NCI-H524 treated with DMSO at 0.1 percent for 48 hours (cell line): ENCODE data around the gene MKS1.
A peak's percentile ranks its signal among the peaks of the same experiment; 100 is the strongest.

Source experiments
- DNase-seq: peaks from one replicate; lab custom pipeline; 2025; lab: John Stamatoyannopoulos, UW

MKS1 gene

DNA sequence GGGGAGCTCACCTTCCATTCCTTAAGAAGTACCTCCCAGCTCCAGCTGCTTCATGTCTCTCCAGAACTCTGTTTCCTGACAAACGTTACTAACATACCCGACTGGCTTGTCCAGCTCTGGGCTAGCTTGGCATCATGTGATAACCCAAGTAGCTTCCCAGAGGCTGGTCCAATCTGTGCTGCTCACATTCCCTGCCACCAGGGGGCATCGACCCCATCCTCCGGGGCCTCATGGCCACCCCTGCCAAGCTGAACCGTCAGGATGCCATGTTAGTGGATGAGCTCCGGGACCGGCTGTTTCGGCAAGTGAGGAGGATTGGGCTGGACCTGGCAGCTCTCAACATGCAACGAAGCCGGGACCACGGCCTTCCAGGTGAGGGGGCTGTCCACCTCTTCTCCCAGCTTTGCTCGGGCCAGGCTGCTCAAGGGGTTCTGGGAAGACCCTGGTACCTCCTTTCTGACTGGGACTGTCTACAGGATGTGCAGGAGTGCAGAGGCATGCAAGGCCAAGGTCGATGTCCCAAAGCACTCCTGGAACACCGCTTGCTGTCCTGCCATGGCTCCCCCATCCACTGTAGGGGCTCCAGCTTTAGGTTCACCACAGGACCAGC, 18.9 kb downstream of the MKS1 start:
- DNase-seq, result peak; percentile 27

DNA sequence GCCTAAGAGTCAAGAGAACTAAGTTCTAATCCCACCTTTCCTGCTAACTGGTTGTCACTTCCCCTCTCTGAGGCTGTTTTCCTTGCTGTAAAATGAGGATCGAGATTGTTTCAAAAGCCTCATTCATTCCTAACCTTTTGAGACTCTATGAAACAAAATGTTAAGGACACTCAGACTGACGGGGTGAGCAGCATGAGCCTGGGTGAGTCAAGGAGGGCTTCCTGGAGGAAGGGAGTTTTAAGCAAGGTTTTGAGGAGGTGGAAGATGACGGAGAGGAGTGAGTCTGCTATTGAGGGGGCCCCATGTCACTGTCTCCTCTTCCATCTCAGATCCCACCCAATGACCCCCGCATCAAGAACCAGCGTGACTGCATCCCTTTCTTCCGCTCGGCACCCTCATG, 22.4 kb downstream of the MKS1 start:
- no peak for DNase-seq

DNA sequence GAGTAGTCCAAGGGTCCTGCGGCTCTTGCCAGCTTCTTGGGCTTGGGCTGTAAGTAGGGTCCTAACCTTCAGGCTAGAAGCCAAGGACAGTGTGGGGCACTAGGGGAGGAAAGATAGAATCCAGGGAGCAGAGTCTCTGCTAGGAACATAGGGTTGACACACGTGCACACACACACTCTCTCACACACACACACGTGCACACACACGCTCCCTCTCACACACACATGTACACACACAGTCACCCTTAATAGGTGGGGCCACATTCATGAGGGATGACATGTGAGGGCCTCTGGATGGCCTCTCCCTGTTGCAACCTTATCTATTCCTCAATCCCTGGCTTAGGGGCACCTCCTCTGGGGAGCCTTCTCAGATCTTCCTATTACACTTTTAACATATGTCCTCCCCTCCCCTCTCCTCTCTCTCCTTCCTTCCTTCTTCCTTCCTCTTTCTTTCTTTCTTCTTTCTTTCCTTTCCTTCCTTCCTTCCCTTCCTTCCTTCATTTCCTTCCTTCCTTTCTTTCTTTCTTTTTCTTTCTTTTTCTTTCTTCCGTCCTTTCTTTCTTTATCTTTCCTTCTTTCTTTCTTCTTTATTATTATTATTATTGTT, 23.4 kb downstream of the MKS1 start:
- no peak for DNase-seq

DNA sequence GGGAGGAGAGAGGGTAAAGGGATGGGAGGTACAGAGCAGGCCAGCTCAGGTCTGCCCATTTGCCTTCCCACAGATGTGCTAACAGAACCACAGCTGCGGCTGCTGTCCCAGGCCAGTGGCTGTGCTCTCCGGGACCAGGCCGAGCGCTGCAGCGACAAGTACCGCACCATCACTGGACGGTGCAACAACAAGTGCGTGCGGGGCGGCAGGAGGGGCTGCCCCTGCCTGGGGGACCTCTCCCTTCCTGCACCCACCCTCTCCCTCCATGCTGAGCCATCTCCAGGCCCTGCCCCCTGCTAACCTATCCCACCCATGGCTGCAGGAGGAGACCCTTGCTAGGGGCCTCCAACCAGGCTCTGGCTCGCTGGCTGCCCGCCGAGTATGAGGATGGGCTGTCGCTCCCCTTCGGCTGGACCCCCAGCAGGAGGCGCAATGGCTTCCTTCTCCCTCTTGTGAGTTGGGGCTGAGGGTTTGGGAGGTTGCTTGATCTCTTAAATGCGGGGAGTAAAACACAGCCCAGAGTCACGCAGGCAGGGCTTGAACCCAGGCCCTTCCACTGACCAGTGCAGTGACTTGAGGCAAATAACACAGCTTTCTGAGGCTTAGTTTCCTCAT, 25.3 kb downstream of the MKS1 start:
- DNase-seq, result no peak

DNA sequence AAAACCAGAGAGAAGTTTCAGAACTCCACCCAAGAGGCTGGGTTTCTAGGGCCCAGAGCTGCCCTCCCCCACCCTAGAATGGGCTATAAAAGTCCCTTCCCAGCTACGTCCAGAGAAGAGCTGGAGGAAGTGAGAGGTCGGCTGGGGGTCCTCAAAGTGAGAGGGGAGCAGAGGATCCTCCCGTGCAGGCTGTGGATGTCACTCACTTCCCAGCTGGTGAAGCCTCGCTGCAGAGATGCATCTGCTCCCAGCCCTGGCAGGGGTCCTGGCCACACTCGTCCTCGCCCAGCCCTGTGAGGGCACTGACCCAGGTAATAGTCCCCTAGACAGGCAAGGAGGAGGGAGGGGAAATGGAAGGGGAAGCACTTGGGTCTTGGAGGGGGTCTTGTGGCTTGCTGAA, 26.4 kb downstream of the MKS1 start, which contains the start of gene EPX:
EPX (plus strand) TSS at position 115 of the 400 bp plus-strand sequence; CDS start at position 236, 121 bp downstream.
- no peak for DNase-seq

DNA sequence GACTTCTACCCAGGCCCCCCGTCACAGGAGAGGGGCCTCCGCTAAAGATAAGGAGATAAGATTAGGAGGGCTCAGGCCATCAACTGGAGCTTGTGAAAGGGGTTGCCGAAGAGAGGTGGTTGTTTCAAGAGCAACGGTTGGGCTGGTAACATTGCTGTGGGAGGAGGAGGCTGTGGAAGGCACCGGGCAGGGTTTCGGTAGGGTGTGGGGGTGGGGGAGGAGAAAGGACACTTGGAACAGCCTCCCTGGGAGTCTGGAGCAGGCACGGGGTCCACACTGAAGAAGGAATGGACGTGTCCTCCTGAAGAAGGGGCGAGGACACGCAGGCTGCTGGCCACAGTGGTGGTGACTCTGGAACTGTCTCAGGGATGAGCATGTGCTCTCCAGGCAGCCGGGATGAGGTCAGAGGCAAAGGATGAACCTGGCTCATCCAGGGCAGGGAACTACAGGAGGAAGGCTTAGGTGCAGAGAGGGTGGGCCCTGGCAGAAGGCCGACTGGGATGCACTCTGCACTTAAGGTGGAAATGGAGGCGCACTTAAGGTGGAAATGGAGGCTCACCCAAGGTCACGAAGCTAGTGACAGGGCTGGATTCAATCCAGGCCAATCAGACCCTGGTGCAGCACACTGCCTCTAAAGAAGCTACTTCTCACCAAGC, 27.7 kb downstream of the MKS1 start:
- no peak for DNase-seq

DNA sequence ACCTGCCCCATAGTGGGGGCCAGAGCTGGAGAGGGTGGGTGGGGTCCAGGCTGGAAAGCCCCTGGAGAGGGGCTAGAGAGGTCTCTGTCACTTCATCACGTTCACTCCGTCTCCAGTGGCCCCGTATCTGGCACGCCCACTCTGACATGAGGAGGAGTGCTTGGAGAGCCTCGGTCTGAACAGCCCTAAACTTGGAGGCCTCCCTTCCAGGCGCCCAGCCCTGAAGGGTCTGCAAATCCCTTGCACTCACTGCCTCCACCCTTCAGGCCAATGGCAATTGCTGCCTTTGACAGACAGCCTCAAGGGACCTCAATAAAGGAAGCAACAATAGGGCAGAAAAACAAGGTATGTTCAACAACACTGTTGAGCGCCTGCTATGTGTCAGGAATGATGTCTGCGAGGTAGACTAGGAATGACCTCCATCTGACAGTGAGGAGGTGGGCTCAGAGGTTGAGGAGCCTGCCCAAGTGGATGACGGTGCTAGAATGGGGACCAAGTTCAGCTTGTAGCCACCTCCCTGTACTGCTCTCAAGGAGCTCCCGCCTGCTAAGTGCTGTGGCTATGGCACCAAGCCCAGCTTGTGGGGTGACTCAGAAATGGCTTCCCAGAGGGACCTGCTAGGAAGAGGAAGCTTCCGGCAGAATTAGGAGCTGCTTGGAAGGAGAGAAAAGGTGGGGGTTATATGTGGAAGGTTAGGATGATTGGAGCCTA, 29.5 kb downstream of the MKS1 start:
- DNase-seq, result no peak

DNA sequence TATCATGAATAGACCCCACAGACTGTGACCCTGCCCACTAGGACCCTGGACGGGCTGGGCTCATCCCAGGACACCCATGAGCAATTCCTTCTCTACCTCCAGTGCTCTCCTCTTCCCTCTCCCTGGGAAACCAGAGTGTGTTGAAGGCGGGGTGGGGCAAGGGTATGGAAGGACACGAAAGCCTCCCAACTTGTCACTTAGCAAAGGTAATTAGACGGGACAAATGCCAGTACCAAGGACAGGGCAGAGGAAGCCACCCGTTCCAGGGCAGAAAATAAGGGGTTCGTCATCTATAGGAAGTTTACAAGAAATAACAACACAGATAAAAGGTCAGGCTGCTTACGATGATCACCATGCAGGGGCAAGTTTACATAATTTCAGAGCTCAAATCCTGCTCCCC, 31.4 kb downstream of the MKS1 start:
- no peak for DNase-seq

DNA sequence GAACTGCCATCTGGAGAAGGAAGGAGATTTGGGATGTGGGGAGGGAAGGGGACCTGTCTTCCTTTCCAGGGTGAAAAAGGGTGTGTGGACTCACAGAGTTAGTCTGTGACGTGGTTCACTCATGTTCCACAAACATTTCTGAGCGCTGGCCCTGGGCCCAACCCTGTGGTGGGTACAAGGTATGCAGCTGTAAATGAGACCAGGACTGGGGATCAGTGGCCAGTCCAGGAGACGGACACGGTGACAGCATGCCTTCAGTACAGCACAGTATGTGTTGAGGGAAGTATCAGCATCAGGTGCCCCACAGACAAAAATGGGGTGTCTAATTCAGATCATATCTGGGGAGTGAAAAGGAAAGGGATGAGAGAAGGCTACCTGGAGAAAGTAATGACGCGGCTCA, 32.0 kb downstream of the MKS1 start:
- DNase-seq, result no peak

DNA sequence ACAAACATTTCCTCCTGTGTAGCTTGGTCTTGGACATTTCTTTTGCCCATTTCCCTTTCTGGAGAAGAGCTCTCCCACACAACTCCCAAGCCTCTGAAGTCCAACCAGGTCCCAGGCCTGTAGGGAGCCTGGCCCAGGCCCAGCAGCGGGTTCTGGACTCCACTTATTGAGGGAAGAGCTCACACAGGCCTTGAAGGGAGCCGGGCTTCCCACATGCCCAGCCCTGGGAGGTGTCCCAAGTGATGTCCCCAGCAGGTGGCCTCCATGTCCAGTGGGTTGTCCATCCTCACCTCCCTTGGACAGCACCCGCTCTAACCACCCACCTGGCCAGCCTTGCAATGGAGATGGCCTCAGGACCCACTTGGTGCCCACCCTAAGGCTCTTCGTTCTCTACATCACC, 32.5 kb downstream of the MKS1 start:
- no peak for DNase-seq

DNA sequence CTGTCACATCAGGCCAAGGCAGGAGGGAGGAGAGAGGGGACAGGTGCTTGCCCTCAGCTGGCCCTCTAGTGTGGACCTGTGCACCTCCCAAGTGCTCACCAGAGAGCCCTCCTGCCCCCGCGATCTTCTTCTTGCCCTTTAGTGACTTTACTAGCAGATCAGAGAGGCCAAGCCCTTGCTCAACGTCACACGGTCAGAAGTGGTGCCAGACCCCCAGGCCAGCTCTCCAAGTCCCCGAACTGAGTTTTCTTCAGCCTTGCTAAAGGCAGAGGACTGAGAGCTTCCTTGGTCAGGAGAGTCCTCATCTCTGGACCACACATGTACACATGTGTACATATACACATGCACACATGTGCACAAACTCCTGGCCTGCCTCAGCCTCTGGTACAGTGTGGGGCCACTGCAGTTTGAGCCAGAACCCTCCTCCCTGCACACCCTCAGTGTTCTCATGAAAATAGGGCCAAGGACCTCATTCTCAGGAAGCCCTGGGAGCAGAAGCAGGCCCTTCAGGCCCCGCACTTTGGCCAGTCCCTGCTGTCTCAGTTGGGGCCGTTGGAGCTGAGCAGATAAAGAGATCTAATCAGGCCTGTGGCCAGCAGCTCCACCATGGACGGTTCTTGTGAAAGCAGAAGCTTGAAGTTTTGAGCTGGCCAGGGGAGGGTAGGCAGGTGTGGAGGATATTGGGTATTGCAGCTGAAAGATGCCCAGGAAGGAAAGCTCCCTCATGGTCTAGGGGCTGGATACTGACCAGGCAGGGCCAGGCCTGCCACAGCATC, 33.9 kb downstream of the MKS1 start:
- no peak for DNase-seq

DNA sequence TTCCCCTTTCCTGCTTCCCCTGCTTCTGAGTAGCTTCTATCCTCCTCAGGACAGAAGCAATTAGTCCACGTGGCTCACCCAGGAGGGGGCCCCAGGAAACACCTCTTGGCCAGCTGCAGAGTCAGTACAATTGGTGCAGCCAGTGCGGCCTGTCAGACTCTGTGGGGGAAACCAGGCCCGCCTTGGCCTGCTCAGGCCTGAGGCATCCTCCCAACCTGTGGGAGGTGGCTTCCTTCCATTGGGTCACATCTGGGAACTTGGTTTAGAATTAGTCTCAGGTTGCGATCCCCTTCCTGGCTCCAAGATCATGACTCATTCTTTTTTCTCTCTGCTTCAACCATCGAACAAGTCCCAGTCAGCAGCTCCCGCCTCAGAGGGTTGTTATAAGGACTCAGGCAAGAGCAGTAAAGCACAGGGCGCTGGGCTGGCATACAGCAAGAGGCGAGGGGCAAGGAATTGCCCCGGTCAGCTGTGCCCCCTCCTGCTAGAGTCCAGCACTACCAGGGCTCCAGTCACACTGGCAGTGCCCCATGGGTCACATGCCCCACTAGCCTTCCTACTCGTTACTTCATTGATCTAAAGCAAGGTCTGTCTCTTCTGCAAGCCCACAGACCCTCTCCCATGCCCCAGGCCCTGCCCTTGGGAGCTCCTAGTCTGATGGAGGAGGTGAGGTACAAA, 34.6 kb downstream of the MKS1 start:
- no peak for DNase-seq

DNA sequence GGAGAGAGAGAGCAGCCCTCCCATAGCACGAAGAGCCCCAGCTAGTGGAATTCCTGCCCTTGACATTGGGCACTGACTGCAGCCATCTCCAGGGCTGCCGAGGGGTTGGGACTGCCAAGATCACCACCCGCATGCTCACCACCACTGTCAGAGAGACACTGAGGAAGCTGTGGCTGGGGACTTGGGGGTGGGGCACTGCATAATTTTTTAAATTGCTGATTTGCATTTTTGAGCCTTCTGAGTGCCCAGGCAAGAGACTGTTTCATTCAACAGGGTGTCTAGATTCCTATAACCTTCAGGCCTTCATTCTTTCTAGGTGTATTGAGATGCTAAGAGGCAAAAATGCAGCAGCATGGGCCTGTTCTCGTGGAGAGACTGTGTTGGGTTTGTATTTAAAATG, 35.5 kb downstream of the MKS1 start:
- no peak for DNase-seq

DNA sequence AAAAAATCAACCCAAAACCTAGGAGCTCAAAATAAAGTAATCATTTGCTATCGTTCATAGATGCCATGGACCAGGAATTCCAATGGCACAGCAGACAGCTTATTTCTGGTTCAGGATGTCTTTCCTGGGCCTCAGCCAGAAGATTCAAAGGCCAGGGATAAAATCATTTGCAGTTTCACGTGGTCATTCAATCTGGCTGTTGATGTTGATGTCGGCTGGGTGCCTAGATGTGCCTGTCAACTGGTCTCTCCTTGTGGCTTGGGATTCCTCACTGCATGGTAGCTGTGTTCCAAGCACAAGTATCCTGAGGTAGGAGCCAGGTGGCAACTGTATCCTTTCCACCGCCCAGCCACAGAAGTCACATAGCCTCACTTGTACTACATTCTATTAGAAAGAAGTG, 37.3 kb downstream of the MKS1 start:
- DNase-seq, result no peak

DNA sequence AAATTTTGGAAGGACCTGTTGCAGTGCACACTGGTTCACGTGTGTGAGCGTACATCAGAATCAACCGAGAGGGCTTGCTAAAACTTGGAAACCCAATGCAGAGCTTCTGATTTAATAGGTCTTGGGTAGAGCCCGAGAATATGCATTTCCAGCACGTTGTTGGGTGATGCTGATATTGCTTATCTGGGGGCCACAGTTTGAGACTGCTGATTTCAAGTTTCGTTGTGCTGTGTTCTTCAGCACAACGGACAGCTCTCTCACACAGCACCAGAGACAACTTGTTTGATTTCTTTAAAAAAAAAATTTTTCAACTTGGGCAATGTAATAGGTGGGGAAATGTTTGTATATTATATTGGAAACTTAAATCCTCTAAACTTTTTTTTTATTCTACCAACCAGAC, 42.9 kb downstream of the MKS1 start:
- no peak for DNase-seq

DNA sequence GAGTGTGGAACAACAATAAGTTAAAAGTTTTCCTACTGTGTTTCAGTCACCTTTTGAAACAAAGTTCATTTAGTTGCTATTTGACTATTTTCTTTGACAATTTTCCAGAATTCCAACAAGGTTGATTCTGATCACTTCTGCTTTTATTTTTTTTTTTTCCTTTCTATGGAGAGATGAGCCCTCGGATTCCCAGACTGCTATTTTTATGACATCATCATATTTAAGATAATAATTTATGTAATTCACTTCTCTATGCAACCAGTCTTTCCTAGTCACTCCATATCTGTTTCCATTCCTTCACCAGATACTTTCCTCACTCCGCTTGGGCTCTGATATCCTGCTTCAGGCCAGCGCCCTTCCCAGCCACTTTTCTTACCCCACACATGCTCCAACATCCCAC, 44.2 kb downstream of the MKS1 start:
- no peak for DNase-seq

DNA sequence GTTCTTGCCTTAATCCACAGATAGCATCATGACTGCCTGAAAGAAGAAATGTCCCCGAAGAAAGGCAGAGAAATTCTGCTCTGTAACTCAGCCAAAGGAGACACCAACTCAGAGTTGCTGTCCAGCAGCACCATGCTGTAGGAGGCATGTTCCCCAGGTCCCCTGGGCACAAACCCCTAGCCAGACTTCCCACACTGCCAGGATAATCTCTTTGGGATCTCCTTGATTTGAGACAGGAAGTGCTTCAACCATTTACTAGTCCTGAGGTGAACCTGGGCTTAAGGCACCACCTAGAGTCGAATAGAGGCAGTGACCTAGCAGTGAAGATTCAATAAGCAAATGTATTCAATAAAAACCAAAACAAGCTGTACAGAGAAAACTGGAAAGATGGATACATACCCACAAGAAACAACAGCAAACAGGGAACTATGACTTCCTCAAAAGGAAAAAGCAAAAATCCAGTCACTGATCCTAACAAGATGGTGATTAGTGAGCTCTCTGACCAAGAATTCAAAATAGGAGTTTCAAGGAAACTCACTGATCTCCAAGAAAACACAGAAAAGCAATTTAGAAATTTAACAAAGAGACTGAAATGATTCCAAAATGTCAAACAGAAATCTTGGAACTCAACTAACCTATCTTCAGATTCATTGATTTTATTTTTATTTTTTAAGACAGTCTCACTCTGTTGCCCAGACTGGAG, 46.5 kb downstream of the MKS1 start:
- DNase-seq, result peak; percentile 18

DNA sequence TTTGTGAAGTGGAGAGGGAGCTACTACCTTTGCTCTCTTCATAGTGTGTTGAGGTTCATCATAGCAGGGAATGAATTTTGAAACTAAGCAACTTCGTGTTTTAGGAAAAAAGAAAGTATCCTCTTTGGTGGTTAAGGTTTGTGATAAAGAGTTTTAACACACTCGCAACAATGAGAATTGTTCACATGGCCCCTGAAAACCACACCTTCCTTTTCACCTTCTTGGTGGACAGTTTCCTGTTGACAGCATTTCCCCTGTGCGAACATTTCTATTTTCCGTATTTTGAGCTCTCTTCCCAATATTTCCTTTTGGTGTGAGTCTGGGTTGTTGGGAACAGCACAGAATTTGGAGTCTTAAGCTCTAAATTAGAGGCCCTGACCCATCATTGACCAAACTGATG, 48.4 kb downstream of the MKS1 start:
- no peak for DNase-seq

DNA sequence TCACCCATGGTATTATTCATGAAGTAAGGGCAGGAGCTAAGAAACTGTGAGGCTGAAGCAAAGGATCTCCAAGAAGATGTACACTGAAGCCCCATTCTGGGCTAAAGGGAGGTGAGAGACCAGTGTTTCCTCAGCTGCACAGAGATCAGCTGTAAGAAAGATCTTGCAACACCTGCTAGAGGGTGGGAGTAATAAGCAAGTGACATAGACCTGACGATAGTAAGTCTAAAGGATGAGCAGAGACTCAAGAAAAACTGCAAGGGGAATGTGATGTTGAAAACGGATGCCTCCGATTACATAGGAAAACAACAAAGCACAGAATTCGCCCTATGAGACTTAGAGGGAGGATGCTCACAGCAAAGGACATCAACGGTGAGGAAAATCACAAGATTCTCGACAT, 52.4 kb downstream of the MKS1 start, which contains the start of gene OR4D2:
OR4D2 (plus strand) TSS at position 301 of the 400 bp plus-strand sequence. CDS start 2,674 bp downstream, outside the sequence.
- DNase-seq, result no peak

DNA sequence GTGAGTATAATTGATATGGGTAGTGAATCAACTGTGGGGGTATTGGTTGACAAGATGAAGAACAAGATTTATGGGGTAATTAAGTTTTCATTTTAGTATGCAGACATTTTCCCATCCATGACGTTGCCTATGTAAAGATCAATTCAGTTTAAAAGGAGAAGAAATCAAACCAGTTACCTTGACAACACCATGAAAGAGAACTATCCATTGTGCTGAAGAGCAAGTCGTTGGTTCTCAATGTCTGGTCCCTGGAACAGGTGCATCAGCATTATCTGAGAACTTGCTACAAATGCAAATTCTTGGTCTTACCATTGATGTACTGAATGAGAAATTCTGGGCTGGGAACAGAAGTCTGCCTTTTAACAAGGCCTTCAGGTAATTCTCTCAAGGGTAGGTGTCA, 53.1 kb downstream of the MKS1 start:
- no peak for DNase-seq
